Activated CD8-positive, alpha-beta T cell treated with anti-CD3 and anti-CD28 coated beads, Interleukin-2, amount 10 ng/mL, durations not matched to agents 7 days and 5 days (primary cell): ENCODE measurements around the gene C10orf71. TPM values are rescaled to one million over a fixed set of nuclear protein-coding genes. Genes with fewer than 3 reads are reported as not detected.

Experiments
- ATAC-seq: fragments of 150-1000 bp; cut with Tn5 transposase; one replicate; pipeline ENCODE4 v1.10.0; 2021; ENCODE audit warnings: moderate library complexity
- CTCF ChIA-PET: fragments of 350-600 bp; sonication (Branson Sonifier 250); formaldehyde crosslinking; loops from one replicate; lab custom pipeline; 2021; ENCODE audit warnings: antibody characterized with exemption; lab: Charles Lee
- POLR2A ChIA-PET: fragments of 350-600 bp; sonication (Branson Sonifier 250); formaldehyde crosslinking; loops from one replicate; lab custom pipeline; 2021; ENCODE audit warnings: antibody characterized with exemption; lab: Charles Lee
- DNase-seq: peaks from one replicate; pipeline ENCODE4 v3.0.0-alpha.2; 2020
- H3K27ac Mint-ChIP-seq: one replicate; pipeline ENCODE4 v1.8.0; 2021; ENCODE audit warnings: mild to moderate bottlenecking, mixed read lengths
- H3K27me3 Mint-ChIP-seq: one replicate; pipeline ENCODE4 v1.8.0; 2021; ENCODE audit warnings: low read depth, mixed read lengths
- H3K36me3 Mint-ChIP-seq: one replicate; pipeline ENCODE4 v1.8.0; 2021; ENCODE audit warnings: low read depth, mixed read lengths
- H3K4me1 Mint-ChIP-seq: one replicate; pipeline ENCODE4 v1.8.0; 2021; ENCODE audit warnings: low read depth, mixed read lengths
- H3K4me3 Mint-ChIP-seq: one replicate; pipeline ENCODE4 v1.8.0; 2021; ENCODE audit warnings: mild to moderate bottlenecking, mixed read lengths
- H3K9me3 Mint-ChIP-seq: one replicate; pipeline ENCODE4 v1.8.0; 2022; ENCODE audit warnings: mixed read lengths; ENCODE audit not compliant: insufficient read depth
- total RNA-seq, 2 experiments: library from RNA; stranded (reverse); gene quantifications; one replicate each; pipeline ENCODE4 v1.2.3, GENCODE V29; 2021

Gene C10orf71
- total RNA-seq, 2 experiments from 2014 or later = not detected

DNA sequence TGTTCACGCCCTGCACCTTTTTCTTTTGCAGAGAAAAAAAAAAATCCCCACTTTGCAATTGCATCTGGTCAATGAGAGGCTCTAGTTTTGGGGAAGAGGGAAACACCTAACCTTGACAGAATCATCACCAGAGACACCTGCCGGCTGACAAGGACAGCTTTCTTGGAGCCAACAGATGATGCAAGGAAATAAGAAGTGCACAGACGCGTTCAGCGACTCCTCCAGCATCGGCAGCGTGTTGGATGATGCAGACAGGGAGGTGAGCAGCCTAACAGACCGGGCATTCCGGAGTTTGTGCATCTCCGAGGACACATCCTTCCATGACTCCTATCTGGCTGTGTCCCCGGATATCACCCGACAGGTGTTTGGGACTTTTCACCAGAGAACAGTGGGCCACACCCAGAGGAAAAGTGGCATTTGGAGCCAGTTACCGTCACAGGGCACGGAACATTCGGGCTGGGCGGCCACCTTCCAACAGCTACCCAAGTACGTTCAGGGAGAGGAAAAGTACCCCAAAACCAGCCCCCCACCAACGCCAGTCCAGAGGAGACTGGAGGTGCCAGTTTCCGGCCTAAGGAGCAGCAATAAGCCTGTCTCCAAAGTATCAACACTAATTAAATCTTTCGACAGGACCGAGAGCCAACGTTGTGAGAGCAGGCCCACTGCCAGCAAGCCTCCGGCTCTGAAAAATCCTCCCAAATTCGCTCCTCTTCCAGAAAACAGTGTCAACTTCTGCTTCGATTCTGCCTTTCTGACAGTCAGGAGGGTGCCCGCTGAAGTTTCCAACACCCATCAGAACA, 23.6 kb downstream of the C10orf71 start:
- peaks cover 5% of the 10 kb centered on the region for H3K4me1 Mint-ChIP-seq
- H3K9me3 Mint-ChIP-seq = no peaks in the 10 kb centered on the region
- no peak for DNase-seq
- ChIA-PET POLR2A (no interaction called here), CTCF (no interaction called here)
- H3K27ac Mint-ChIP-seq = no peak overlapping the region
- H3K36me3 Mint-ChIP-seq = no peaks in the 10 kb centered on the region
- no peak overlapping the region for H3K4me3 Mint-ChIP-seq
- no peak for ATAC-seq
- H3K27me3 Mint-ChIP-seq = peaks cover 15% of the 10 kb centered on the region

DNA sequence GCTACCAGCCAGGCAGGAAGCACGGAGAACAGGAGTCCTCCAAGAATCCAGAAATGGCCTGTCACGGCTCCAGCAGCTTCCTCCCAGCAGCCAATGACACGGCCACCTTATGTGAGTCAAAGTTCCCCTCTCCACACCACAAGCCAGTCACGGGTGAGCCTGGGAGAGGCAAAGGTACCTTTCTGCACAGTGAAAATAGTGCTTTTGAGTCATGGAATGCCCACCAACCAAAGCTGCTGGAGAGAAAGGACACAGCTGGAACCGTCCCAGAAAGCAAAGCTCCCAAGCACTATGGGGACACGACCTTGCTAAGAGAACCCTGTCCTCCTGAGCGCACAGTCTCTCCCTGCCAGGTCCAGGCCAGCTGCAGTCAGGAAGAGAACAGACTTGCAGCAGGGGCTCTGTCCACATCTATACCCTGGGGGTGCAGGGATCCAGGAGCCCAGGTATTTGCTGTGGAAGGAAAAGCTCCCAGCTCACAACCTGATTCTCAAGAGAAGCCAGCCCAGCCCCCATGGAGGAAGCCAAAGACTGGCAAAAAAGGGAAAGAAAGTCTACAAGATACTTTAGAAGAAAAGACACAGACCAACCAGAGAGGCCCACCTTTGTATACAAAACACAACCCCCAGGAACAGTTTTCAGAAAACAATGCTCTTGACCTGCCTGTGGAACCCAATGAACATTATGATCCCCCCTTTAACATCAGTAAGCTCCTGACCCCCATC, 24.4 kb downstream of the C10orf71 start:
- peaks cover 5% of the 10 kb centered on the region for H3K4me1 Mint-ChIP-seq
- H3K27ac Mint-ChIP-seq = peak overlapping the region; percentile 24
- no peak for DNase-seq
- no peaks in the 10 kb centered on the region for H3K9me3 Mint-ChIP-seq
- ATAC-seq = no peak
- H3K36me3 Mint-ChIP-seq = no peaks in the 10 kb centered on the region
- H3K4me3 Mint-ChIP-seq = no peak overlapping the region
- ChIA-PET POLR2A (no interaction called here), CTCF (no interaction called here)
- H3K27me3 Mint-ChIP-seq = peaks cover 17% of the 10 kb centered on the region

DNA sequence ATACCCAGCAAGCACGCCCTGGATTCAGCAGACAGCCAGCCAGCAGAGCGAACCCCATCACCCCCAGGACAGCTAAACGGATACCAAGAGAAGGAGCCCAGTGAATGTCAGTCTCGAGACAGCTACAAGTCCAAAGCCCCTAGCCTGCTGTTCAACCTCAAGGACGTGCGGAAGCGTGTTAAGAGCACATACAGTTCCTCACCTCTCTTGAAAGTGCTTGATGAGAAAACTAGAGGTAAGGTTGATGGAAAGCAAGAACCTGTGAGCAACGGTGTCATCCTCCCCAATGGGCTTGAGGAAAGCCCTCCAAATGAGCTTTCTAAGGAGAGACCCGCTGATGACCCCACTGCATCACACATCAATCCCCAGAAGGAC, 24.9 kb downstream of the C10orf71 start:
- H3K9me3 Mint-ChIP-seq = no peaks in the 10 kb centered on the region
- peak overlapping the region; percentile 24 for H3K27ac Mint-ChIP-seq
- ATAC-seq = no peak
- CTCF ChIA-PET = no interaction called here
- peaks cover 5% of the 10 kb centered on the region for H3K4me1 Mint-ChIP-seq
- no peak for DNase-seq
- H3K27me3 Mint-ChIP-seq = peaks cover 20% of the 10 kb centered on the region
- no peak overlapping the region for H3K4me3 Mint-ChIP-seq
- no peaks in the 10 kb centered on the region for H3K36me3 Mint-ChIP-seq
- POLR2A ChIA-PET = no interaction called here

DNA sequence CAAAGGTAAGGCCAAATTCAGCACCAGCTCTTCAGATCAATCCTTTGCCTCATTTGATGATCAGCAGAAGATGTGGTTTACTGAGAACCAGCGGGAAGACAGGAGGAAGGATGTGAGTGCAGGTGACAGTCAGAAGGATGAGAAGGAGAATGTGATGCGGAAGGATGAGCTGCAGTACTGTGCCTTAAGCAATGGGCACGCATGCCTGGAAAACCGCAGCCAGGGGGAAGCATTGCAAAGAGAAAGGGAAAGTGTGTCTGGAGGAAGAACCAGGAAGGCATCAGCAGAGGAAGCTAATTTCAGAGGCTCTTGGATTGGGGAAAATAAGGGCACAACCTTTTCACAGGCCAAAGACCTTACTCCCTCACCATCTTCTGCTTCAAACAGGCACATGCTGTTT, 25.7 kb downstream of the C10orf71 start:
- Mint-ChIP-seq H3K27ac (no peak overlapping the region), H3K36me3 (no peaks in the 10 kb centered on the region), H3K4me3 (no peak overlapping the region), H3K9me3 (no peaks in the 10 kb centered on the region), H3K27me3 (peaks cover 25% of the 10 kb centered on the region), H3K4me1 (peaks cover 1% of the 10 kb centered on the region)
- DNase-seq (no peak), ATAC-seq (no peak)
- ChIA-PET POLR2A (no interaction called here), CTCF (no interaction called here)

DNA sequence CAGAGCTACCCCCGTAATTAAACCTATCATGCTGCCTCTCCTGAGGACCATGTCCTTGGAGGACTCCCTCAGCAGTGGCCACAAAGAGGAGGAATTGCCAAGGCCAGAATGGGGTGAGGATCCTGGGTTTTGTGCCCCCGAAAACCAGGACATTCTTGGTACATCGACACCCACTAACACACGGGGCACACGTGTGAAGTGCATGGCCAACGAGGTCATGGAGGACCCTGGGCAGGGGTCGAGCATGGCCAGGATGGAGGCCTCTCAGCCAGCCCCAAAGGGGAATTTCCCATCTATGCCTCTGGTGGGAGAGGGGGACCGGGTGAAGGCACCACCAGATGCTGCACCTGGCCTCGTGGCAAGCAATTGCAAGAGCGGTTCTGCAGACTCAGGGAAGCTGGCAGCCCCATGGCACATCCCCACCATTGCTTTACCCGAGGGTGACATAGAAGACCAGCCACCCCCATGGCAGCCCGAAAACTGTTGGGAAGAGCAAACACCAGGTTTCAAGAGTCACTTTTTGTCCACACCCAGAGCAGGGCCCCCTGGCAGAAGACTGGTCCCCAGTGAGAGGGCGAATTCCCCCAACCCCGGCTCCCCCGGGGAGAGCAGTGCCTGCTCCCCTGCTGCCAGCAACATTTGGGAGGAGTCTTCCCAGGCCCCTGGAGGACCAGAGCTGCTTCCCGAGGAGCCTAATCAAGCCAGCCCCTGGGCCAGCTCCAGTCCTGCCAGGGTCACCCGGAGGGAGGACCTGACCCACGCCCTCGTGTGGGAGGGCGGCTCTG, 26.4 kb downstream of the C10orf71 start:
- ChIA-PET CTCF (no interaction called here), POLR2A (no interaction called here)
- H3K27me3 Mint-ChIP-seq = peaks cover 25% of the 10 kb centered on the region
- H3K4me1 Mint-ChIP-seq = no peaks in the 10 kb centered on the region
- no peaks in the 10 kb centered on the region for H3K36me3 Mint-ChIP-seq
- no peak overlapping the region for H3K27ac Mint-ChIP-seq
- no peak overlapping the region for H3K4me3 Mint-ChIP-seq
- ATAC-seq = no peak
- no peak for DNase-seq
- no peaks in the 10 kb centered on the region for H3K9me3 Mint-ChIP-seq

DNA sequence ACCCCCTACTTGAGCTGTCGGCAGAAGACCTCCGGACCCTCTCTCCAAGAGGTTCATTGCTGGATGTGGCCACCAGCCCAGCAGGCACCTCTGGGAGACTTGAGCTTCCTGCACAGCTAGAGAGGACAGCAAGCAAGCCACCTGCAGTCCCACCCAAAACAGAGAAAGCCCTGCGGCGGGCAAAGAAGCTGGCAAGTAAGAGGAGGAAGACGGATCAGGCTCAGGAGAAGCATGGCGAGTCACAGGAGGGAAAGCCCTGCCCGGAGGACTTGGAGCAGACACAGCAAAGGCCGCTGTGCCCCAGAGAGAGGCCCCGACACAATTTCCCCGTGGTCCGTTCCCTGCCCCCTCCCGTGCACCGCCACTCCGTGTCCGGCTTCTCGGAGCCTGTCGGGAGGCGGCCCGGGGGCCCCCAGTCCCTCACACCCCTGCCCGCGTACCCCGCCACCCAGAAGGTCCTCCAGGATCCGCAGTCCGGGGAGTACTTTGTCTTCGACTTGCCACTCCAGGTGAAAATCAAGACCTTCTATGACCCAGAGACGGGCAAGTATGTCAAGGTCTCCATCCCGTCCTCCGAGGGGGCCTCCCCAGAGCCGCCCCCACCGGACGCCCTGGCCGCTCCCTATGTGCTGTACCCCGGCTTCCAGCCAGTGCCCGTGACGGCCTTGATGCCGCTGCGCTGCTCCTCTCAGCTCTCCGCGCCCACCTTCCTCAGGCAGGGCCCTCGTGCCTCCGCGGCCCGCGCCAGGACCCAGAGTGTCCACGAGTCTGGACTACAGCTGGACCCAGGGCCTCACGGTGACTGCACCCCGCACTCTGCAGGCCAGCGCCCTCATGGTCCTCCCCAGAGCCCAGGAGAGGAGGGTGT, 27.2 kb downstream of the C10orf71 start:
- no peaks in the 10 kb centered on the region for H3K36me3 Mint-ChIP-seq

DNA sequence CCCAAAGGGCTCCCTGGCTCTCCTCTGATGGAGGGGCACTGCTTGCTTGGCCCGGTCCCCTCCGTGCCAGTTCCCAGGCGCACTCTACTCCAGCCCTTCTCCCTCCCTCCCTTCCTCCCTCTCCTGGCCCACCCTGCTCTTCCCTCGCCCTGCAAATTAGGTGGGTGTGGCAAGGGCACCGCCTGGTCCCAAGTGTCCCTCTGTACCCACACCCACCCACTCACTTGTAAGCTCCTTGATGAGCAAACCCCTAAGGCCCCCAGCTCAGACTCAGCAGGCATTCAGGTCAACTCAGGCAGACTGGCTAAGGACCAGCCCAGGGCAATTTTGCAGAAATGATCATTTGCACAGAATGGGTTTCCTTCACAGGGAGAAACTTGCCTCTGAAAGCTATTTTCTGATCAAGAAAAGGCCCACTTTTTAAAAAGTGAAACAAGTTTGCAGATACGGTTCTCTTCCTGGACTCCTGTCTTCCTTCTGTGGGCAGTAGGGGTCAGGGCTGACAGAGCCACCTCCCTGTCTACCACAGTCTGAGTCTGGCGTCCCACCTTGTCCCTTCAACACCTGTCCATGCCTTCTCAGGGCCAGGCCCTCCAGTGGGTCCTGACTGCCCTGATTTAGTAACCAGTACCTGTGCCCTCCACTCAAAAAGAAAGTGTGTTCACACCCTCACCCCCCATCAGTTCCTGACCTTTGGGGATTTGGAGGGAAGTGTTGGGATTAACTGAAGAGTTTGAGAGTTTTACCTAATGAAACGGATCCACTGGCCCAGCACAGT, 28.3 kb downstream of the C10orf71 start:
- H3K36me3 Mint-ChIP-seq = no peaks in the 10 kb centered on the region
- CTCF ChIA-PET = no interaction called here
- H3K4me3 Mint-ChIP-seq = no peak overlapping the region
- H3K9me3 Mint-ChIP-seq = no peaks in the 10 kb centered on the region
- no peak for ATAC-seq
- peaks cover 15% of the 10 kb centered on the region for H3K27me3 Mint-ChIP-seq
- H3K4me1 Mint-ChIP-seq = no peaks in the 10 kb centered on the region
- H3K27ac Mint-ChIP-seq = peak overlapping the region; percentile 46
- POLR2A ChIA-PET = no interaction called here
- no peak for DNase-seq

More for the DNA sequence above, 27.2 kb downstream of the C10orf71 start:
- Mint-ChIP-seq H3K27me3 (peaks cover 20% of the 10 kb centered on the region), H3K9me3 (no peaks in the 10 kb centered on the region), H3K27ac (no peak overlapping the region), H3K4me3 (no peak overlapping the region), H3K4me1 (no peaks in the 10 kb centered on the region)
- no peak for DNase-seq
- no peak for ATAC-seq
- POLR2A ChIA-PET = no interaction called here
- CTCF ChIA-PET = no interaction called here

DNA sequence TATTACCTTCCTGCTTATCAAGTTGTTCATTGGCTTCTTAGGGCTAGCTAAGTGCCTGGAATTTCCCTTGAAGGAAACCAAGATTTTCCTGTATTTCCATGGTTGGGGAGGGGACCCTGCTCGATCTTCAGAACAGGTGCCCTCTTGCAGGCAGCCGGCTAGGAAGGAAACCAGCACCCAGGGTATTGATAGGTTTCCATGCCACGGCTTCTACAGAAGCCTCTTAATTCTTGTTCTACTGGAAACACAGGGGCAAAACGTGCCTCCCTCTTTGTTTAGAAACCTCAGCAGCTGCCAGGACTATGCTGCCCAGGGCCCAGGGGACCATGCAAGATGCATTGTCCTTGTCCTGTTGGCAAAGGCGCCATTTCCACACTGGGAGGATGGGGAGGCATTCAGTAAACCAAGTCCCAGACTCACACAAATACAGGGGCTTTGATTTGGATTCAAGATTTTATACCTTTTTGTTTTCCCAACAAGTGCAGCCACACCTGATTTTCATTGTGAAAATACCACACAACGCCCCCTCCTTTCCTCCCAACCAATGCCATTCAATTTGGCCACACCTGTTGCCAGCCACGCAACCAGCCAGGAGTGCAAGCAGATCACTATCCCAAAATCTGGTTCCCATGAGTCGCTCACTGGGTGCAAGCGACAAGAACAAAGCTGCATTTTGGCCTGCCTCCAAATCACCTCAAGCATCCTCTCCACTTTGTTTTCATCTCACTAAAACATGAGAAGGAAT, 29.6 kb downstream of the C10orf71 start:
- CTCF ChIA-PET = no interaction called here
- Mint-ChIP-seq H3K9me3 (peaks cover 1% of the 10 kb centered on the region), H3K27me3 (peaks cover 16% of the 10 kb centered on the region), H3K27ac (no peak overlapping the region), H3K4me3 (no peak overlapping the region), H3K36me3 (no peaks in the 10 kb centered on the region), H3K4me1 (no peaks in the 10 kb centered on the region)
- ATAC-seq = no peak
- POLR2A ChIA-PET = no interaction called here
- no peak for DNase-seq

DNA sequence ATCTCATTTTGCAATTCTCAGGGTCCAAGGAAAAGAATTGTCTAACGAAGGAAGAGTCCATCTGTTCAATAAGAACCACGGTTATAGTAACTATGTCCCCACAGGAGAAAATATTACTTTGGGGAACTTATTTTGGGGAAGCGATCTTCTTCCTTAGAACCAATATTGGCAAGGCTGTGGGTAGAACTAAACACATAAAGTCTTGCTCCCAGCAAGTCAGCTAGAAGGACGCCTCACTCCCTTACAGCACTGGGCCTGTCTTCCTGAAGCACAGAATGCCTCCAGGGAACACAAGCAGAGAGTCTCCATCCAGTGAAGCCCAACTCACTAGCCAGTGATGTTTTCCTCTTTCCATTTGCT, 30.2 kb downstream of the C10orf71 start:
- H3K9me3 Mint-ChIP-seq = peaks cover 4% of the 10 kb centered on the region
- ATAC-seq (no peak), DNase-seq (no peak)
- ChIA-PET CTCF (no interaction called here), POLR2A (no interaction called here)
- no peaks in the 10 kb centered on the region for H3K36me3 Mint-ChIP-seq
- H3K27ac Mint-ChIP-seq = no peak overlapping the region
- peaks cover 14% of the 10 kb centered on the region for H3K27me3 Mint-ChIP-seq
- no peak overlapping the region for H3K4me3 Mint-ChIP-seq
- no peaks in the 10 kb centered on the region for H3K4me1 Mint-ChIP-seq

DNA sequence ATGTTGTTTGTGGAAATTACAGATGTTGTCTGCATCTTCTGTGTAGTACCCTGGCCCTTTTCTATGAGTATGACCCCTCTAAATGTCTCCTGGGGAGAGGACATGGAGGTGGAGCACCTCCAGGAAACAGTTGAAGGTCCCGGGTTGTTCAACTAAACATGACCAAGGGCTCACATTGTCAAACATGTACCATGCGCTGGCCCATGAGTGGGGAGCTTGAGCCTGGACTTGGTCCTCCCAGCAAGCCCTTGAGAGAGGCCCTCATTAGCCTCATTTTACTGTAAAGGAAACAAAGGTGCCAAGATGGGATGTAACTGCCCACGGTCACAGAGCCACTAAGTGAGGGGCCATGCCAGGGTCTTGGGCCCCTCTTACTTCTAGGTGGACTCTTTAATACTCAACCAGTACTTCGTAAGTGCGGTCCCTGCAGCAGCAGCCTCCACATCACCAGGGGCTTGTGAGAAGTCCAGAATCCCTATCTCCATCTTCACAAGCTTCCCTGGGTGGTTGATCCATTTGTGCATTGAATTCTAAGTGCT, 31.2 kb downstream of the C10orf71 start:
- peaks cover 14% of the 10 kb centered on the region for H3K27me3 Mint-ChIP-seq
- H3K27ac Mint-ChIP-seq = no peak overlapping the region
- H3K9me3 Mint-ChIP-seq = peaks cover 11% of the 10 kb centered on the region
- H3K4me1 Mint-ChIP-seq = peaks cover 7% of the 10 kb centered on the region
- H3K4me3 Mint-ChIP-seq = no peak overlapping the region
- POLR2A ChIA-PET = no interaction called here
- no peak for DNase-seq
- ATAC-seq = no peak
- H3K36me3 Mint-ChIP-seq = peaks cover 7% of the 10 kb centered on the region
- CTCF ChIA-PET = no interaction called here
